UCSD-AML1 (cell line): Measurements from ENCODE around the gene ZKSCAN3.
"Not testable (repeated sequence)": the region's sequence is repeated elsewhere in the genome, so short reads cannot be mapped to it uniquely, and the experiment has no call there.

Experiments
- DNase-seq: peaks from one replicate; lab custom pipeline; 2025; ENCODE audit not compliant: unreplicated experiment; lab: John Stamatoyannopoulos, UW

ZKSCAN3 gene

DNA sequence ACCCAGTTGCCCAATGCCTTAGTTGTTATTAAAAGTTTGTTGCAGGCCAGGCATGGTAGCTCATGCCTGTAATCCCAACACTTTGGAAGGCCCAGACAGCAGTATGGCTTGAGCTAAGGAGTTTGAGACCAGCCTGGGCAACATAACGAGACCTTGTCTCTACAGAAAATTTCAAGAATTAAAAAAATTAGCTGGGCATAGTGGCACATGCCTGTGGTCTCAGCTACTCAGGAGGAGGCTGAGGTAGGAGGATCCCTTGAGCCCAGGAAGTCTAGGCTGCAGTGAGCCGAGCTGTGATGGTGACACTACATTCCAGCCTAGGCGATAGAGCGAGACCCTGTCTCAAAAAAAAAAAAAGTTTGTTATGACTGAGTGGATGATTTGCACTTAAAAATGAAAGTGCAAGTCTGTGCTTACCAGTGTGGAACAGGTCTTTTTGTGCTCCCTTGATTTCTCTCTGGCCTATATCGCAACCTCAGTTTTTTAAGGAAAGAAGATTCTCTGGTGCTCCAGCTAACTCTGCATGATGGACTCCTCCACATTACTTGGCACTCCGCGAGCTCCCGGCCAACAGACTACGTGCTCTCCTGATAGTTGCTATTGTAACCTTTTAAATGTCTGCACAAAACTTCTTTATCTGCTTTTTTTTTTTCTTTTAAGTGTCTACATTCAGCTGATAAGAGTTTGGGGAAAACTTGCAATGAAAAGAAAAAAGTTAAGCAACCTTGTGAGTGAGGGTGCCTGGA lies 22.1 kb downstream of the ZKSCAN3 start:
- no peak for DNase-seq

- DNase-seq: no peak
These were observed 24.2 kb downstream of the ZKSCAN3 start for GRCh38 chr6:28373925-28374324.

GRCh38 chr6:28377879-28378278 lies 28.1 kb downstream of the ZKSCAN3 start:
- no peak for DNase-seq

DNA sequence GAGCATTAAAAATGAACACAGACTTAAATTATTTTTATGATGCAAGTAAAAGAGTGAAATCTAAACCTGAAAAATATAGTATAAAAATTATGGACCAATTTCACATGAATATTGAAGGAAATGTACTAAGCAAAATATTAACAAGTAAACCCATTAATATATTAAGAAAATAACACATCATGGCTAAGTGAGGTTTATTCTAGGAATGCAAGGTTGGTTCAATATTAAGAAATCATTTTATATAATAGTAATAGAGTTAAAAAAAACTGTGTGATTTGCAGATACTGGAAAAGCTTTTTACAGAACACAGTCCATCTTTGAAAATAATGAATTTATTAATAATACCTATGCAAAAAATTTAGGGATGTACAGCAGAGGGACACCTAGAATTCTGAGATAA lies 28.9 kb downstream of the ZKSCAN3 start:
- no peak for DNase-seq

- DNase-seq: no peak
These were observed 30.6 kb downstream of the ZKSCAN3 start for GRCh38 chr6:28380381-28380780.

DNA sequence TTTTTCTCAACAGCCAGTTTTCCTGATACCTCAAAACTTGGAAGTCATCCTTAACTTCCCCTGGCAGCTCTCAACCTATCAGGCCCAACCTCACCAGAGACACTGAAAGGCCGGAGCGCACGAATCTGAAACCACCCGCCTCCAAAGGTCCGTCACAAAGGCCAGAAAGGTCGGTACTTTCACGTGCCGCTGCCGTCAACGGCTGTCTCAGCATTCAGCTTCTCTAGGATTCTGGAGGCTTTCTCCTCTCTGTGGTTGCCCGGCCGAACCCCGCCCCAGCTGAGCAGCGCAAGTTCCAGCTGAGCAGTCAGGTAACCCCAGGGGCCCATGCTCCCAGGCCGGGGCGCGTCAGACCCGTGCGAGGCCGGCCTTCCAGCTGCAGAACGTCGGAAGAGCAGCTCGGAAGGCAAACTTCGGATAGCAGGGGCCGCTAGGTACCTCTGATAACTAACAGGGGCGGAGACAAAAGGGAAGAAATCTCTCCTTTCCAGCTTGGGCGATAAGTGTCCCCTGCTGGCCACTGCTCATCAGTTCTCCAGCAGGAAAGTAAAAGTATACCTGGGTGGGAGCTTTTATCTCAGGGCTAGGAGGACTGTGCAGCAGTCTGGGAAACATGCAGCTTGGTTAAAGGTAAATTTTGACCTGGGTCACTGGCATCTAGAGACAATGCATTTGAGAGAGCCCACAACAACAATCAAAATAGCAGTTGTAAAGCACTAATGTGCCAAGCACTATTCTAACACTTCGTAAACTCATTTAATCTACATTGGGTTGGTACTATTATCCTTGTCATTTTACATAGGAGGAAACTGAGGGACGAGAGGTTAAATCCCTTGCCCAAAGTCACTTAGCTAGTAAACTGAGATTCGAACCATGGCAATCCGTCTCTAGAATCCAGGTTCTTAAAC lies 33.7 kb downstream of the ZKSCAN3 start:
- DNase-seq: peak; percentile 72

- no peak for DNase-seq
These were observed 34.4 kb downstream of the ZKSCAN3 start for GRCh38 chr6:28384143-28384533.

DNA sequence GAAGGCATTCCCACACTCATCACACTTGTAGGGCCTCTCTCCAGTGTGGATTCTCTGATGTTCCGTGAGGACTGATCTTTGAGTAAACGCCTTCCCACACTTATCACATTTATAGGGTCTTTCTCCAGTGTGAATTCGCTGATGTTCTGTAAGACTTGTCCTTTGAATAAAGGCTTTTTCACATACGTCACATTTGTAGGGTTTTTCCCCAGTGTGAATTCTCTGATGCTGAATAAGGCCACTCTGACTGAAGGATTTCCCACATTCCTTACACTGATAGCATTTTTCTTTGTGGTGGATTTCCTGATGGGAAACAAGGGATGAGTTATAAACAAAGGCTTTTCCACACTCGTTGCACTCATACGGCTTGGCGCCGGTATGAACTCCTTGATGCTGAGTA lies 40.9 kb downstream of the ZKSCAN3 start:
- no peak for DNase-seq

DNA sequence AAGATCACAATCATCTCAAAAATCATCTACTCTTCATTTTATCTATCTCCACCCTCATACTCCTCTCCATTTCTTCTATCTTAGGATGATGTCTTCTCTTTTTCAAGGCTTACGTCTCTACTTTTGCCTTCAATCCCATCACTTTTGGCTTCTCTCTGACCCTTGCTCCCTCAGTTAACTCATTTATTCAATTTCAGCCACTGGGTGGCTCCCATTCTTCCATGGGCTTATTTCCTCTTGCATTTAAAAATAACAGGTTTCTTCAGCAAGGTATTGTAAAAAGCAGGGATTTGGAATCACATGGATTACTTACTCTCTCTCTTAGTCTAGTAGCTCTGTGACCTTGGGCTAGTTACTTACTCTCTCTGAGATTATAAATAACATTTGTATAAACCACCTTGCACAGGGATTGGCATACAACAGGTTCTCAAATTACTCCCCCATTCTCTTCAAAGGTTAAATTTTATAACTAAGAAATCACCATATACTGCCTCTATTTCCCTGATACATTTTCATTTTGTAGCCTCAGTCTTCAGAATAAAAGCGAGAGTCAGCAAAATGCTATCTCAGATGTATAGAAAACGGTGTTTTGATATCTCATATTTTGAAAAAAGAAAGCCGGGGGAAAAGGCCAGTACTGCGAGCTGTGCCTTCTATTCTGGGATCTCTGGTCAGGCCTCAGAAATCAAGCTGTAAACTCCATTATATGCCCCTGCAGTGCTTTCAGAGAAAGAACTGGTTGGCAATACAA lies 44.3 kb downstream of the ZKSCAN3 start:
- DNase-seq: no peak

- no peak for DNase-seq
These were observed 46.2 kb downstream of the ZKSCAN3 start for GRCh38 chr6:28395918-28396317.

DNA sequence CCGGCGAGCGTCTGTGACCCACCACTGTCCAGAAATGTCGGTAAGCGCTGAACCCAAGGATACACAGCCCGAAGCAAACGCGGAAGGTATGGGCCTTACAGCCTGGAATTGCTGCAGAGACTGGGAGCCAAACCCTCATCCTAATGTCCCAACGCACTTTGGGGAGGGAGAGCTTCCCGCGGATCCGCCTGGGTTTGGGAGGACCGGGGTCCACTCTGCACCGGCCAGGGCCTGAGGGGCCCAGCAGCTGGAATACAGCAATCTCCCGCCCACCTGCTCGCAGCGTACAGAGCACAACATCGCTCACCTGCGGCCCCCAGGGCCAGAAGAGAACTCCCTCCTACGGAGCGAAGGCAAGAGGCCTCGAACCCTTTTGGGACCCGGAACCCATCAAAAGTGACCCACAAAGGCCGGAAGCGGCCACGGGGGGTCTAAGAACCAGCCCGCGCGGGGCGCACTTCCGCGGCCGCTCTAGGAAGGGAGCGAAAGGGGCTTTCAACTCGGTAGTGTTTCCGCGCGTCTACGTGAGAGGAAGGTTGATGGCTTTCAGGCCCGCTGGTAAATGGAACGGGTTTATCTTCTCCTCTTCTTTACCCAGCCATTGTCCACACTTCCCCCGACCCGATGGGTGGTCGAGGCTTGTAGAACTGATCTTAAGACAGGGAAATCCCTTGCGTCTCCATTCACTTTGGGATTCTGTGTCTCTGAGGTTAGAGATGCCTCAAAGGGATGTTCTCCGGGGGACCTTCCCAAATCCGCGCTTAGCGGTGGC lies 49.8 kb downstream of the ZKSCAN3 start, which contains the start of gene ZSCAN12:
Gene ZSCAN12 (minus strand): TSS at position 398 of the 772 bp plus-strand sequence. CDS start 1,342 bp downstream, outside the sequence.
- DNase-seq: peak; percentile 62

DNA sequence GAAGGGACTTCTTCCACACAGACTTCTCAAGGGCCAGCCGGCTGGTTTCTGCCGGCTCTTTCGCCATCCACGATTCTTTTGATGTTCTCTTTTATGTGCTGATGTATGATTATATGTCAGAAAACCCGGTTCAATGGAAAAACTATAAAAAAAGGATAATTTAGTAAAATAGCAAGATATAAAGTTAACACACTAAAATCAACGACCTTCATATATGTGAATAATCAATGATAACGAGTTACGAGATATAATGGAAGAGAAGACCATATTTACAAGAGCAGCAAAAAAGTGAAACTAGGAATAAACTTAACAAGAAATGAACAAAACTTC lies 50.3 kb downstream of the ZKSCAN3 start:
- no peak for DNase-seq

DNA sequence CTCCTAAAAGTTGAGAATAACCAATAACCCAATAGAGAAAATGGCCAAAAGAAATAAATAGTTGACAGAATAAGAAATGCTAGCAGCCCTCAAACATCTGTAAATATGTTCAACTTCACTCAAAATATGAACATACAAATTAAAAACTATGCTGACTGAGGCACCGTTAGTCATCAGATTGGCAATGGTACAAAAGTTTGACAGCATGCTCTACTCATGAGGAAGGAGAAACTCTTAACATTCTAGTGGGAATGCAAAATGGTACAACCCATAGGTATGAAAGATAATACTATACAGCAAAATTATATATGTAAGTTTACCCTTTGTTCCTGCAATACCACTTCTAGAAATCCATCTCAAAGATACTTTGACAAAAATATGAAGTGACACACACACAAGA lies 51.4 kb downstream of the ZKSCAN3 start:
- DNase-seq: no peak

GRCh38 chr6:28402197-28402596 lies 52.5 kb downstream of the ZKSCAN3 start:
- DNase-seq: no peak

GRCh38 chr6:28403923-28404322 lies 54.2 kb downstream of the ZKSCAN3 start:
- DNase-seq: not testable (repeated sequence)

DNA sequence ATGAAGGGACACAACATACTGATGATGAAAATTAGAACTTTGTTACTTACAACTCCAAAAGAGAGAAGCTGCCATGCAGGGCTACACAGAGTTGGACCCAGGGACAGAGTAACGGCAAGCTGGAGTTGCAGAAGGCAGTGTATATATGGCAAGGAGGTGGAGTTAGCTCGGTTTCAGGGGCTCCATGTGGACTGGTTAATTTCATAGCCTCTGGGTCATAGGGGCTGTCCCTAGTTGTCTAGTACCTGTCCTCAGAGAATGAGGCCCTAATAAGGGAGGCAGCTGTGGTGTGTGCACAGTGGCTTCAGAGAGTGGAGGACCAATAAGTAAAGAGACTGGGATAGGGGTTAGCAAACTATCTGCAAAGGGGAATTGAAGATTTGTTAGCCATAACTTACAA lies 57.7 kb downstream of the ZKSCAN3 start:
- no peak for DNase-seq

DNA sequence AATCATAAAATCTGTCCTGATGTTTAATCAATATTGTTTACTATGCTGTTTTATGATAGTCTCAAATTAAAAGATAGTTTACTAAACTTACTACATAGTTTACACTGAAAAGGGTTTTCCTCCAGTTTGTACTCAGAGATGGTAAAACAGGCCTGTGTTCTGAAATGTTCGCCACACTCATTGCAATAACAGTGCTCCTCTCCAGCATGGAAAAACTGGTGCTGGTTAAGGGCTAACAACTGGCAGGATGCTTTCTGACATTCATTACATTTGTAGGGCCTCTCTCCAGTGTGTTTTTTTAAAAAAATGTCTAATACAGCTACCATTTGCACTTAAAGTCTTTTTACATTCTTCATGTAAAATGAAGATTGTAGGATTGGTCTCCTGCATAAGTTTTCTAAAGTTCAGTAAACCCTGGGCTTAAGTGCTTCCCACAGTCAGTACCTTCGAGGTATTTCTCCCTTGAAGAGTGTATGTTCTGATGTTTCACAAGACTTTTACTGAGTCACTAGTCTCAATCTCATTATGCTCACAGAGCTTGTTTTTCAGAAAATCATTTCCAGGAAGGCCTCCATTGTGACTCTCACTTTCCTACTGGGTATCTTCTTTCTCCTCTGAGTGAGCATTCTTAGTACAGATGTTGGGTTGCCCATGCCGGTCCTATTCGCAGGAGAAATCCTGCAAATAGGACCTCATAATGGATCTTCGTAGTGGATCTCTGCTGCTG lies 58.5 kb downstream of the ZKSCAN3 start:
- DNase-seq: no peak

DNA sequence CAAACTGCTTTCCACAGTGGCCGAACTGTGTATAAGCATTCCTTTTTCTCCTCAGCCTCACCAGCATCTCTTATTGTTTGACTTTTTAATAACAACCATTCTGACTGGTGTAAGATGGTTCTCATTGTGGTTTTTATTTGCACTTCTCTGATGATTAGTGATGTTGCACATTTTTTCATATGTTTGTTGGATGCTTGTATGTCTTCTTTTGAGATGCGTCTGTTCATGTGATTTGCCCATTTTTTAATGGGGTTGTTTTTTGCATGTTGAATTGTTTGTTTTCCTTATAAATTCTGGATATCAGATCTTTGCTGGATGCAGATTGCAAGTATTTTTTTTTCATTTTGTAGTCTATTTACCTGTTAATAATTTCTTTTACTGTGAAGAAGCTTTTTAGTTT lies 61.0 kb downstream of the ZKSCAN3 start:
- DNase-seq: no peak

GRCh38 chr6:28413681-28414080 lies 63.9 kb downstream of the ZKSCAN3 start:
- DNase-seq: no peak
